Brain microvascular endothelial cell (primary cell): Measurements from ENCODE around the gene HS1BP3.
A peak's percentile ranks its signal among the peaks of the same experiment; 100 is the strongest.

Experiments used
- DNase-seq: peaks from one replicate; pipeline ENCODE4 v3.0.0-alpha.2; 2020
- H3K27ac ChIP-seq: fragments of 250-450 bp; sonication (Bioruptor Pico); 2 replicates; pipeline ENCODE4 v1.5.1; 2020; ENCODE audit warnings: mild to moderate bottlenecking, moderate library complexity
- H3K27me3 ChIP-seq: fragments of 250-450 bp; sonication (Bioruptor Pico); replicated peaks from 2 replicates; pipeline ENCODE4 v1.5.1; 2020; ENCODE audit warnings: mild to moderate bottlenecking
- H3K36me3 ChIP-seq: fragments of 250-450 bp; sonication (Bioruptor Pico); replicated peaks from 2 replicates; pipeline ENCODE4 v1.5.1; 2020; ENCODE audit warnings: mild to moderate bottlenecking
- H3K4me3 ChIP-seq: 2 replicates; pipeline ENCODE4 v1.5.1; 2011; ENCODE audit warnings: low read depth, mild to moderate bottlenecking, control low read depth, low read length, moderate library complexity
- CTCF ChIP-seq: IDR thresholded peaks from 2 replicates; pipeline ENCODE4 v1.5.1; 2011; ENCODE audit warnings: low read depth, mild to moderate bottlenecking, moderate library complexity, low read length, control low read depth, inconsistent platforms; ENCODE audit errors: missing control alignments
- in situ Hi-C: cut with HindIII; loops from 2 replicates; pipeline ENCODE4 v1.10.0; 2017; ENCODE audit warnings: low sequenced_read_pairs, low pct_ligation_motif_present

Gene HS1BP3

GRCh38 chr2:20642055-20642971 is 8.6 kb downstream of the HS1BP3 start:
- Histone ChIP-seq H3K4me3 (no peak overlapping the region), H3K36me3 (peaks cover 4% of the 10 kb centered on the region)
- in situ Hi-C loops = loop anchor here (25.0 kb wide), 1 partner anchor 230 kb away; no protein-coding TSS in a partner anchor

GRCh38 chr2:20641123-20641985 is 9.5 kb downstream of the HS1BP3 start:
- Histone ChIP-seq H3K4me3 (no peak overlapping the region), H3K36me3 (peaks cover 4% of the 10 kb centered on the region), H3K27ac (peak overlapping the region; percentile 38), H3K27me3 (no peaks in the 10 kb centered on the region)
- in situ Hi-C loops = loop anchor here (25.0 kb wide), 1 partner anchor 229 kb away; no protein-coding TSS in a partner anchor
- no peak for TF ChIP-seq CTCF
- DNase-seq = peak; percentile 81

More at GRCh38 chr2:20642055-20642971, 8.6 kb downstream of the HS1BP3 start:
- peak; percentile 97 for TF ChIP-seq CTCF
- H3K27ac ChIP-seq = peak overlapping the region; percentile 38
- no peaks in the 10 kb centered on the region for H3K27me3 ChIP-seq
- DNase-seq = peak; percentile 74

- Histone ChIP-seq H3K27me3 (no peaks in the 10 kb centered on the region), H3K36me3 (peaks cover 4% of the 10 kb centered on the region), H3K27ac (no peak overlapping the region), H3K4me3 (no peak overlapping the region)
- DNase-seq = no peak
- in situ Hi-C loops = loop anchor here (25.0 kb wide), 1 partner anchor 228 kb away; no protein-coding TSS in a partner anchor
- TF ChIP-seq CTCF = no peak
Measured at GRCh38 chr2:20640411-20641122, 10.3 kb downstream of the HS1BP3 start.

- no peaks in the 10 kb centered on the region for H3K27me3 ChIP-seq
- DNase-seq = no peak
- no peak overlapping the region for H3K4me3 ChIP-seq
- in situ Hi-C loops = loop anchor here (25.0 kb wide), 1 partner anchor 227 kb away; no protein-coding TSS in a partner anchor
- no peak for TF ChIP-seq CTCF
- H3K27ac ChIP-seq = no peak overlapping the region
- peaks cover 4% of the 10 kb centered on the region for H3K36me3 ChIP-seq
Measured at GRCh38 chr2:20638646-20639430, 12.1 kb downstream of the HS1BP3 start.

- H3K27ac ChIP-seq = no peak overlapping the region
- peaks cover 4% of the 10 kb centered on the region for H3K36me3 ChIP-seq
- in situ Hi-C loops = loop anchor here (25.0 kb wide), 1 partner anchor 226 kb away; no protein-coding TSS in a partner anchor
- no peak for DNase-seq
- no peak for TF ChIP-seq CTCF
- no peak overlapping the region for H3K4me3 ChIP-seq
- no peaks in the 10 kb centered on the region for H3K27me3 ChIP-seq
Measured at GRCh38 chr2:20638014-20638413, 12.9 kb downstream of the HS1BP3 start.
